Measurements from ENCODE around the gene DRG2.

DNA sequence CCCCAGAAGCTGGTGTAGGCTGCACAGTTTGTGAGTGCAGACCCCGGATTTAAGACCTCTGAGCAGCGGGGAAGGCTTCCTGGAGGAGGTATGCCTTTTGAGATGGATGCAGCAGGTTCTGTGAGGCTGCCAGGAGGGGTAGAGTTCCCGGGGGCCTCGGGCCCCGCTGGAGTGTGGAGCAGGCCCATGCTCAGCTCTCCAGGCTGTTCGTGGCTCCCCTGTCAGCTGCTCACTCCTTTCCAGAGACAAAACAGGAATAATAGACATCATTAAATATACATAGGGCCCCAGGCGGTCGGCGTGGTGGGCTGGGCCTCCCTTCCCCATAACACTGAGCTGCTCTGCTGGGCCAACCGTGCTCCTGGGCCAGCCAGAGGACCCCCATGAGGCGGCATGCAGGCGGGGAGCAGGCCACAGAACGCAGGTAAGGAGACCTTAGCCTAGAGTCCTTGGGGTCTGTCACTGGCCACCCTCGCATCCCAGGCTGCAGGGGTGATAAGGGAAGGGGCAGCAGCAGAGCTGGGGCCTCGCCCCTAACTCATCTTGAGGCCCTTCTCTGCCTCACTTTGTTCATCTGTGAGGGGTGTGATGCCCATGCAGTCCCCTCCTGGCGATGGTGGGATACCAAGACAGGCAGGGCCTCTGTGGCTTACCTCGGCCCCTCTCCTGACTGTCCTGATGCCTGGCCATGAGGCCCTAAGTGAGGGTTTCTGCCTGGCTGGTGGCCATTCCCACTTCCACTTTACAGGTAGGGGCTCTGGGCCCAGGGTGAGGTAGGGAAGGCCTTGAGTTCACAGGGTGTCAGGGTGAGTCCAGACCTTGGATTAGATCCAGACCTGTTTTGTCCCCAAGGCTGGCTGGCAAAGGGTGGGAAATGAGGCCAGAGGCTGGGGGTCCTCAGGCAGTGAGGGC lies 20.9 kb downstream of the DRG2 start, which contains the start of gene MYO15A:
- TF ChIP-seq RCOR1 (IDR thresholded peaks at IDR 0.05; ENCODE audit: low read length): no peak
- TF ChIP-seq, protein P1, sequence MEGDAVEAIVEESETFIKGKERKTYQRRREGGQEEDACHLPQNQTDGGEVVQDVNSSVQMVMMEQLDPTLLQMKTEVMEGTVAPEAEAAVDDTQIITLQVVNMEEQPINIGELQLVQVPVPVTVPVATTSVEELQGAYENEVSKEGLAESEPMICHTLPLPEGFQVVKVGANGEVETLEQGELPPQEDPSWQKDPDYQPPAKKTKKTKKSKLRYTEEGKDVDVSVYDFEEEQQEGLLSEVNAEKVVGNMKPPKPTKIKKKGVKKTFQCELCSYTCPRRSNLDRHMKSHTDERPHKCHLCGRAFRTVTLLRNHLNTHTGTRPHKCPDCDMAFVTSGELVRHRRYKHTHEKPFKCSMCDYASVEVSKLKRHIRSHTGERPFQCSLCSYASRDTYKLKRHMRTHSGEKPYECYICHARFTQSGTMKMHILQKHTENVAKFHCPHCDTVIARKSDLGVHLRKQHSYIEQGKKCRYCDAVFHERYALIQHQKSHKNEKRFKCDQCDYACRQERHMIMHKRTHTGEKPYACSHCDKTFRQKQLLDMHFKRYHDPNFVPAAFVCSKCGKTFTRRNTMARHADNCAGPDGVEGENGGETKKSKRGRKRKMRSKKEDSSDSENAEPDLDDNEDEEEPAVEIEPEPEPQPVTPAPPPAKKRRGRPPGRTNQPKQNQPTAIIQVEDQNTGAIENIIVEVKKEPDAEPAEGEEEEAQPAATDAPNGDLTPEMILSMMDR (IDR thresholded peaks at IDR 0.05): no peak
